Thoracic aorta (tissue), 2 donors: ENCODE measurements around the gene GRIK4. TPM values are rescaled to one million over a fixed set of nuclear protein-coding genes. Genes with fewer than 3 reads are reported as not detected.
A peak's percentile ranks its signal among the peaks of the same experiment; 100 is the strongest.

ENCODE experiments used
- ATAC-seq: fragments of 150-250 bp; one replicate; pipeline ENCODE4 v1.8.0; 2017; ENCODE audit warnings: low read depth; ENCODE audit not compliant: insufficient number of reproducible peaks, low FRiP score
- DNase-seq: peaks from one replicate; pipeline ENCODE4 v3.0.0-alpha.2; 2020; ENCODE audit warnings: low spot score
- H3K27ac ChIP-seq, 2 donors: fragments of 200-600 bp; sonication (generic); 1 replicate in 1 of 2; 2 replicates in 1 of 2; pipeline ENCODE4 v1.5.1; 2016; ENCODE audit warnings: mild to moderate bottlenecking in 2 of 2, moderate library complexity in 2 of 2
- H3K27me3 ChIP-seq: fragments of 200-600 bp; sonication (generic); replicated peaks from 2 replicates; pipeline ENCODE4 v1.6.0; 2016; ENCODE audit warnings: mild to moderate bottlenecking; ENCODE audit not compliant: insufficient read depth
- H3K36me3 ChIP-seq: fragments of 200-600 bp; sonication (generic); one replicate; pipeline ENCODE4 v1.5.1; 2016
- H3K4me1 ChIP-seq, 2 donors: fragments of 200-600 bp; sonication (generic); 1 replicate in 1 of 2; 2 replicates in 1 of 2; pipeline versions ENCODE4 v1.5.1 to v1.6.0; 2016; ENCODE audit warnings: low read depth in 2 of 2, mild to moderate bottlenecking in 1 of 2; ENCODE audit not compliant: control insufficient read depth in 1 of 2
- H3K4me3 ChIP-seq: fragments of 200-600 bp; sonication (generic); 2 replicates; pipeline ENCODE4 v1.5.1; 2016; ENCODE audit warnings: mild to moderate bottlenecking
- H3K9me3 ChIP-seq: fragments of 200-600 bp; sonication (generic); 2 replicates; pipeline ENCODE4 v1.5.1; 2016
- CTCF ChIP-seq: fragments of 200-600 bp; sonication (generic); IDR thresholded peaks from one replicate; pipeline ENCODE4 v1.5.1; 2019; ENCODE audit warnings: antibody characterized with exemption
- total RNA-seq, 2 donors: library from RNA; depleted of rRNA; stranded (reverse); fragments of >200 nt; gene quantifications; one replicate each; pipeline versions ENCODE4 v1.1.0 to v1.2.3, GENCODE V29; 2016

GRIK4 gene
- total RNA-seq, 2 donors from 2014 or later: not detected

GRCh38 chr11:120978701-120979100 lies 467.2 kb downstream of the GRIK4 start:
- no peak for TF ChIP-seq CTCF
- H3K27ac ChIP-seq: no peak overlapping the region
- H3K4me3 ChIP-seq: no peak overlapping the region
- no peaks in the 10 kb centered on the region for H3K27me3 ChIP-seq
- no peaks in the 10 kb centered on the region for H3K4me1 ChIP-seq
- no peaks in the 10 kb centered on the region for H3K9me3 ChIP-seq
- ATAC-seq (no peak), DNase-seq (no peak)
- no peaks in the 10 kb centered on the region for H3K36me3 ChIP-seq

- Histone ChIP-seq H3K4me1 (peaks cover 4% of the 10 kb centered on the region in 2 donors), H3K36me3 (no peaks in the 10 kb centered on the region), H3K27ac (no peak overlapping the region), H3K9me3 (no peaks in the 10 kb centered on the region), H3K27me3 (peaks cover 4% of the 10 kb centered on the region), H3K4me3 (peak overlapping the region; percentile 70)
- ATAC-seq (no peak), DNase-seq (no peak)
- TF ChIP-seq CTCF: peak; percentile 42
Measured at GRCh38 chr11:120985718-120986569, 474.4 kb downstream of the GRIK4 start.

- TF ChIP-seq CTCF: no peak
- peaks cover 4% of the 10 kb centered on the region in 2 donors for H3K4me1 ChIP-seq
- no peaks in the 10 kb centered on the region for H3K36me3 ChIP-seq
- no peak overlapping the region for H3K4me3 ChIP-seq
- no peak for DNase-seq
- ATAC-seq: no peak
- H3K27ac ChIP-seq: no peak overlapping the region
- H3K27me3 ChIP-seq: peaks cover 4% of the 10 kb centered on the region
- no peaks in the 10 kb centered on the region for H3K9me3 ChIP-seq
Measured at GRCh38 chr11:120988603-120989002, 477.1 kb downstream of the GRIK4 start.

- no peak for DNase-seq
- ATAC-seq: no peak
Measured at GRCh38 chr11:120991830-120992686, 480.5 kb downstream of the GRIK4 start.

More at GRCh38 chr11:120991830-120992686, 480.5 kb downstream of the GRIK4 start:
- Histone ChIP-seq H3K4me3 (no peak overlapping the region), H3K36me3 (no peaks in the 10 kb centered on the region), H3K4me1 (no peaks in the 10 kb centered on the region), H3K9me3 (no peaks in the 10 kb centered on the region), H3K27ac (no peak overlapping the region), H3K27me3 (peaks cover 4% of the 10 kb centered on the region)
- TF ChIP-seq CTCF: no peak
